Stimulated activated CD4-positive, alpha-beta T cell treated with anti-CD3 and anti-CD28 coated beads, Interleukin-1b, Interleukin-23, amount 100 ng/mL, for 24 hours (primary cell): ENCODE results near the gene RAB6A.
"Not testable (repeated sequence)": the region's sequence is repeated elsewhere in the genome, so short reads cannot be mapped to it uniquely, and the experiment has no call there.

ENCODE experiments used
- DNase-seq, 4 experiments: peaks; one replicate each; pipeline ENCODE4 v3.0.0-alpha.2; 2020; ENCODE audit warnings: low read depth in 4 of 4, low spot score in 1 of 4

Gene RAB6A

GRCh38 chr11:73726825-73727224 is 34.0 kb downstream of the RAB6A start:
- DNase-seq = no peak

GRCh38 chr11:73717136-73717535 is 43.7 kb downstream of the RAB6A start:
- no peak for DNase-seq

- no peak for DNase-seq
Observed at GRCh38 chr11:73716153-73717056, 44.5 kb downstream of the RAB6A start.

GRCh38 chr11:73715541-73715940 is 45.3 kb downstream of the RAB6A start:
- no peak for DNase-seq

GRCh38 chr11:73710964-73711363 is 49.9 kb downstream of the RAB6A start:
- DNase-seq = no peak

GRCh38 chr11:73705053-73705452 is 55.8 kb downstream of the RAB6A start:
- no peak for DNase-seq

- no peak for DNase-seq
Observed at GRCh38 chr11:73693899-73694525, 66.9 kb downstream of the RAB6A start.

- DNase-seq = no peak
Observed at GRCh38 chr11:73680687-73681086, 80.2 kb downstream of the RAB6A start.

GRCh38 chr11:73676552-73676951 is 84.3 kb downstream of the RAB6A start:
- not testable (repeated sequence) for DNase-seq

- no peak for DNase-seq
Observed at GRCh38 chr11:73671701-73672100, 89.2 kb downstream of the RAB6A start.

GRCh38 chr11:73670808-73671207 is 90.1 kb downstream of the RAB6A start:
- no peak for DNase-seq

GRCh38 chr11:73667891-73668290 is 93.0 kb downstream of the RAB6A start:
- DNase-seq = no peak

- DNase-seq = no peak
Observed at GRCh38 chr11:73664877-73665276, 96.0 kb downstream of the RAB6A start.

GRCh38 chr11:73663604-73664495 is 97.0 kb downstream of the RAB6A start:
- no peak for DNase-seq

GRCh38 chr11:73662445-73663157 is 98.3 kb downstream of the RAB6A start:
- DNase-seq = no peak

GRCh38 chr11:73661035-73661628 is 99.7 kb downstream of the RAB6A start:
- DNase-seq = peak; percentile 69 to 83 (median 81)

GRCh38 chr11:73660497-73661034 is 100.3 kb downstream of the RAB6A start:
- no peak for DNase-seq

- no peak for DNase-seq
Observed at GRCh38 chr11:73659961-73660360, 100.9 kb downstream of the RAB6A start.

GRCh38 chr11:73656985-73657384 is 103.9 kb downstream of the RAB6A start:
- DNase-seq = no peak

GRCh38 chr11:73655686-73656085 is 105.2 kb downstream of the RAB6A start:
- no peak for DNase-seq
